HG02943 (cell line): ENCODE data around the gene TFPI.

Experiments used
- ATAC-seq: cut with Tn5 transposase; IDR thresholded peaks from one replicate; pipeline ENCODE4 v1.9.1; 2021; ENCODE audit warnings: mild to moderate bottlenecking, low read depth, moderate library complexity; ENCODE audit not compliant: unreplicated experiment

TFPI gene

DNA sequence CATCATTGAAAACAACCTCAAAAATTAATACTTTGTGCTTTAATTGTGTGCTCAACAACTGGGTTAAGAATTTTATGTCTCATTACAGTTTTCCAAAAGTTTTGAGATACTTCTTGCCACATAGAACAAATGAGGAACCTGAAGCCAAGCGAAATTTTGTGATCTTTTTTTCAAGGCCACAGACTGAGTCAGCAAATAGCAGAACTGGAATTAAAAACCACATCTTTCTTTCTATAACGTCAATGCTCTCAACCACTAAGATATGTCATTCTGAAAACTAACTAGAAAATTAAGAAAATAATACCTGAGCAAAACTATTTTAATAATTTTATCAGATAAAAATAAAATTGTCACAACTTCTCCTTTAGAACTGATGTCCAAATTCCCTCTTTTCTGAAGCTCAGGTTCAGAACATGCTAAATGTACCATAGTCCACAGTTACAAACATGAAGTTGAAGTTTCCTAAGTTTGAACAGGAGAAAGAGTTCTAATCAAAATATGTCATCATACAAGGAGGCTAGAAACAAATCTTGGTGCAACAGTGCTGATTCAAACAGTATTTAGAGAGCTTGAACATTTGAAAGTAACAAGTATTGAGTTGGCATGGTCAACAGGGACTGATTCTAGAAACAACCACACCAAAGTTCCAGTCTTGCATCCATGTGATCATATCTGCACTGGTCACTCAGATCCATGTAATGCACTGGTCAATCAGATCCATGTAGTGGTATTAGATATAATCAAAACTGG, 78.6 kb downstream of the TFPI start:
- peak; percentile 62 for ATAC-seq

DNA sequence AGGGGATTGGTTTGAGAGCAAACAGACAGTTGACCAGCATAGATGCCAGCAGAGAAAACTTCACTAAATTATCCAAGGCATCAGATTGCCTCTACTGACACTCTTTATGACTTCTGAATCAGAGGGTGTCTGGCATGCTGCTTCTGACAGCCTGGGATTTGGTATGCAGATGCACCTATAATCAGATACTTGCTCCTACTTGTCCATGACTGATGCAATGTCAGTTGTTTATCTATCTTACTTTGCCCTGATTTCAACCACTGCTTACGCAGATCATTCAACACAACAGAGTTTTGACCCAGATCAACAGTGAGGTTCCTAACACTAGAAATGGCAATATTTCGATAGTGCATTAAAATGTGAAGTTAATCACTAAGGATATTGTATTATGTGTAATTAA, 83.5 kb downstream of the TFPI start:
- ATAC-seq = no peak

DNA sequence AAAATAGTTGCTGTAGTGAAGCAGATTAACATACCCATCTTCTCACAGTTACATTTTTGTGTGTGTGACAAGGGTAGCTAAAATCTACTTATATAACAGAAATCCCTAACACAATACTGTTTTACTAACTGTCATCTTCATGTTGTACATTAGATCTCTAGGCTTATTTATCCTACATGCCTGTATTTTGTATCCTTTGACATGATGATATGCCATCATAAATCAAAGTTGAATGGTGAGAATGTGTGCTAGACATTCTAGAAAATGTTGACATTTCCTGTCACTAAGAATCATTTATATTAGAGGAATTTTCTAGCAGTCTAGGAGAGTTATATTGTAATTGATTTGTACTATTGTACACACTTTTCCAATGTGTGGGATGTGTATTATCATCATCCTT, 84.7 kb downstream of the TFPI start:
- no peak for ATAC-seq

DNA sequence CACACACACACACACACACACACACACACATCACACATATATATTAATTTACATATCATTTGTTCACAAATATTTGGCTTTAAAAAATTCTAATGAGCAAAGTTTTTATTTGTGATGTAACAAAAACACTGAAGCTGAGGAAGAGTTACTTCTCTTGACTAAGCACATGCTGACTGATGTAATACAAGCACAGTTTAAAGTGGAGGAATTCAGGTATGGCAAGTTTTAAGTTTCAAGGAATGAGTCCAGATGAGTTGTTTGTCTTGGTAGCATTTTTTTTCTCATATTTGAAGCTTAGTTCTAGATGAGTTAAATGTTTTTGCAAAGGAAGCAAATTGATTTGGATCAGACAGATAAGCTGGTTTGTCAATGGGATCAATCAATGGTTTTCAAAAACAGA, 86.0 kb downstream of the TFPI start:
- no peak for ATAC-seq

DNA sequence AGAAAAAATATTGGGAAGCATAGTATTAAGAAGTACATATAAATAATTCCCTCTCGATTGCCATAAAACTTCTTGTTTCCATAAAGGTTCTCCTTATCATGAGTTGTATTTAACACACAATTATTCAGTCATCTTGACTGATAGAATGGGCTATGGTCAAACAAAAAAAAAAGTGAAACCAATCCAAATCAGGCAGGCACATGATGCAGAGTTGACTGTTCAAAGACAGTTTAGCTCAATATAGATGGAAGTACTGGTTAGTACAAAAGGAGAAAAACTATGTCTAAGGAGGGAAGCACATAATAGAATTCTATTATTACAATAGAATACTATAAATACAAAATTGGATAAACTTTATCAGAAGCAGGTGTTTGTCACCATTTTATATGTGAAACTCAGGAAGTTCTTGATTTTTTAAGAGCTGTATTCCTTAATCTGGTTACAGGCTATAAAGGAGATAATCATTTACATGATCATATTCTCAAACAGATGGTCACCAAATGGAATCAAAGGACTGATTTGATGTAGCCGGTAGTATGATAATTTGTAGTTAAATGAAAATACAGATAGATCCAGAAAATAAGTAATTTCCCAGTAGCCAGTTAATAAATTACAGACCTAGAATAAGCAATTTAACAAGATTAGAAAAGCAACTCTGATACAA, 88.0 kb downstream of the TFPI start:
- no peak for ATAC-seq

DNA sequence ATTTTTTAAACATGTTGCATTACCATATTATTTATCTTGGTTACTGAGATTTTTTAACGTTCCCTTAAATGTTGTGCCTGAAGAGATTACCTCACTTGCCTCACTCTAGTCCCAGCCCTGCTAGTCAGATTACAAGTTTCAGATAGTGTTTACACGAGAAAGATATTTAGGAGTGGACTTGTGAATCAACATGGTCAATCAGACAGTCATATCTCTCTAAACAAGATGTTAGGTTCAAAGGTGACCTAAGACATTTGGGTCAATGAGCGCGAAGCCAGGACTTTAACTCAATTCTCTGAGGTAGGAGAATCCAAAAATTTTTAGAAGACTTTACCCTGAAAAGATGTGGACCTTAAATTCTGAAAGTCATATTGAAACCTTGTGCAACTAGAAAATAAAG, 91.4 kb downstream of the TFPI start:
- ATAC-seq = no peak

DNA sequence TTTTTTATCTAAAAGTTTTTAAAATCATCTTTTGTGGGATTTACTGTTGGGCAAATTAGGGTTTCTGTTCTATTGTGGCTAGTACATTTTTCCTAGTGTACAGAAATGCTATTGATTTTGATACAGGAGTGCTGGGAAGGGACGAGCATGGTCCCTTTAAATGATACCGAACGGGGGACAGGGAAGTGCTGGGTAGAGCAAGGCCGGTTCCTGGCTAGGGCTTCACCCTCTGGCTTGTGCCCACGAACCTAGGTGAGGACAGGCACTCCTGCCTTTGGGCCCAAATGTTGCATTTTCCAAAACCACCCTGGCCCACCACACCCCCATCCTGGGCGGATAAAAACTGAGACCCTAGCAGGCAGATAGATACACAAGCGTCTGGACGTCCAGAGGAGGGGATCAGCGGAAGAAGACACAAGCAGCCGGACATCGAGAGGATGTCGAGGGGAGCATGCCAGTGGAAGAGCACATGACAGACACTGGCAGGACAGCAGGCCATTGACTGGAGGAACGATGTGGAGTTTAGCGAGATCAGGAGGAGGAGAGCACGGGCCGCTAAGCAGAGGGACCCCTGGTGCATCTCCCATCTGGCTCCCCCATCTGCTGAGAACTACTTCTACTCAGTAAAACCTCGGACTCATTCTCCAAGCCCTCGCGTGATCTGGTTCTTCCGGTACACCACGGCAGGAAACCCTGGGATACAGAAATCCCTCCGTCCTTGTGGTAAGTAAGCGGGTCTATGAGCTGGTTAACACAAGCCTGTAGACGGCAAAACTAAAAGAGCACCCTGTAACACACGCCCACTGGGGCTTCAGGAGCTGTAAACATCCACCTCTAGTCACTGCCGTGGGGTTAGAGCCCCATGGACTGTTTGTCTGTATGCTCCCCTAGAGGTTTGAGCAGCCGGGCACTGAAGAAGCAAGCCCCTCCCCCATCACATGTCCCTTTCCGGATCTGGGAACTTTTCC, 92.7 kb downstream of the TFPI start:
- ATAC-seq = peak; percentile 50

DNA sequence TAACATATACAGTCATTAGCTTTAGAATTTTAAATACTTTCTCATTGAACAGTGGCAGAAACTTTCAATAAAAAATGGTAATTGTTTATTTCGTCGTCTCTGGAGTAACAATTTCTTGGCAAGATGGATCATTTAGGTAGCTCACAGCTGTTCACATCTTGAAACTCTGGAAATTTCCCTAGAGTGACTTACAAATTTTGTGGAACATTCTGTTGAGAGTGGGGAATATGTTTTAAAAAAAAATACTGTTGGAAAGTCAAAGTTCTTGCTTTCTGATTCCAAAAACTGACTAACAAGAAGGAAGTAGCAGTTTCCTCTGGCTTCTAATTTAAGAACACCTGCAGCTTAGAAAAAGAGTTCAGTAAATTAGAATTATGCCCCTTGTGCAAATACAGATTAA, 95.0 kb downstream of the TFPI start:
- ATAC-seq = no peak

DNA sequence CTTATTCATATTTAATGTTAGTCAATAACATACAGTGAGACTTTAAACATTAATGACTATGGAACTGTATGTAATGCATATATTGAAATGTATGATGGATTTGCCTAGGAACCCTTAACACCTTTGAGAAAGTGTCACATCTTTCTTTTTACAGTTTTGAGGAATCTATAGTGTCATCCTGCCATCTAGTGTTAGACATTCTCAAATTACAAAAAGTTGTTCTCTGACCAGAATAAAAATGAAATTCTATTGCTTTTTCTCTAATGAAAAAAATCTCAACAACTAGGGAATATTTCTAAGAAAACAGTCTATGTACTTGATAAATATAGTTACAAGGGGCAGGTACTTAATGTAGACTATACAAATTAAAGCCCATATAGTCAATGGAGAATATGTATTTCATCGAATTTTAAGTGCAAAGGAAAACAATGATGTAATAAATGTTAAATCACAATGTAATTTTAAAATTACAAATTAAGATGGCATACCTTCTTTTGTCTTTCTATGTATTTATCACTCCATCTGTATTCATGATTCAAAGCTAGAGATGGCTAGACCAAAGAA, 101.1 kb downstream of the TFPI start:
- no peak for ATAC-seq

DNA sequence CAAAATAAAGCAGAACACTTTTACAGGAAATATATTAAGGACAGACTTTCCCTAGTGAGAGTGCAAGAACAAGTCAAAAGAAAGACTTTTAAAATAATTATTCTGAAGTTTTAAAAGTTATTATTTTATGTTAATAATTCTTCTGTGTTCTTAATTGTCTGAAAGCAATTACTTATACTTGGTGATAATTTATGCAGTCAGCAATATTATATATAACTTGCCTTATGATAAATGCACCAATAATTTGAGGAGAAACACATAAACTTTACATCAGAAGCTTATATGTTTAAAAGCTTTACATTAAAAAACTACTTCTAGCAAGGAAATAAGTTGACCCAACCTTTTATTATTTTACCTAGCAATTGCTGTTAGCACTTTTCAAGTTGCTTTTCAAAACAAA, 102.7 kb downstream of the TFPI start:
- ATAC-seq = no peak

DNA sequence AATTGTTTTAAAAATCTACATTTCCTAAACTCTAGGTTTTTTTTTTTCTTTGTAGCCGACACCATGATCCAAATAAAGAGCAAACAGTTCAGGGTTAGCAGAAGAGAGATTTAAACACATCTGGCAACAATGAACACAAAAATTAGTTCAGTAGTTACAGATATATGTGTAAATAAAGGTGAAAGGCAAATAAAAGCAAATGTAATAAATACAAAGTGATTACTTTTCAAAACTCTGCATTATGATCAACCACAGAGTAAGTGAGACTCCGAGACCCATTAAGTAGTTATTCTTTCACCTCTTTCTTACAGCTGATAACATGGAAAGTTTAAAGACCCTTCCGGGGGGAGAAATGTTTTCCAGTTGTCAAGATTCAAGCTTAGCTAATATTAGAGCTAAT, 106.9 kb downstream of the TFPI start:
- ATAC-seq = no peak

DNA sequence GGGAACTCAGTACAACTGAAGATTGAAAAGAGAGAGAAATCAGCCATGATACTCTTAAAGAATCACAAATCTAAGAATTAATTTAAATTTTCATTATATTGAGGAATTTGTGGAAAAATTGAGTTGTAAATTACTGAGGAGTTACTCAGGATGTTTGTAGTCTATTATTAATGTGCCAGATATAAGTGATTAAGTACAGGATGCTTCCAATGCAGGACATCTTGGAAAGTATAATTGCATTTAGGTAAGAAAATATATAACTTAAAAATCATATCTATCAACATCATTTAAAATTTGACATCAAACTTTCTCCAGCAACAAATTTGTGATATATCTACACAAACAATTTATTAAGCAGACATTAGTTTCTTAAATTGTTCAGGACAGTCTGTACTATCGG, 107.5 kb downstream of the TFPI start:
- ATAC-seq = no peak

DNA sequence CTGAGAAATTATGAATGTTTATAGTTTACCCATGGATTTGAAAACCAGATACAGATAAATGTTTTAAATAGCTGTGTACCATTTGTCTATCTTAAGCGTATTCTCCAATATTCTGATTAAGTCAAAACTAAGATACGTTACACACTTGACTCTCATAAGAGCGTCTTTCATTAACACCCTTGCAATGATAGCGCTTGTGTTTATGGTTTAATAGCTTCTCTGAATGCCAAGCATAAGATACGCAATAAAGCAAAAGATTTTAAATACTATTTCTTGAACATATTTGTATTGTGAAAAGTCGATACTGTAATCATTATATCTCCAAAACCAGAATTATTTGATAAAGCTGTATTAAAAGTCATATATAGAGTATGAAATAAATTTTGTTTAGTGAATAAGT, 109.2 kb downstream of the TFPI start:
- no peak for ATAC-seq

DNA sequence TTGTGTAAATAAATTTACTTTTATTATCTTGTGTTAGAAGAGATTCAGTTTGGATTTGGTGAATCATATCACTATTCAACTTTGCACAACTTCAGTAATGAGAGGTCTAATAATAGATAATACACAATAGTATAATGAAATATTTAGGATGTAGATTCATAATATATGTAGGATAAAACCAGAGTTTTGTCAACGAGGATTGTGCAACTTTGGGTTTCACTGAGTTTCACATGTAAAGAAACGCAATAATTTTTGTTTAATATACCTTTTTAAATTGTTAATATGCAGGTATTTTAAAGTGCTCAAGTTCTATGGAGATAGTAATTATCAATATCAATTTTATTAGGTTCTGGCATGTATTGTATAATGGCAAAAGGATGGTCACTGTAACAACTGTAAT, 111.5 kb downstream of the TFPI start:
- no peak for ATAC-seq

DNA sequence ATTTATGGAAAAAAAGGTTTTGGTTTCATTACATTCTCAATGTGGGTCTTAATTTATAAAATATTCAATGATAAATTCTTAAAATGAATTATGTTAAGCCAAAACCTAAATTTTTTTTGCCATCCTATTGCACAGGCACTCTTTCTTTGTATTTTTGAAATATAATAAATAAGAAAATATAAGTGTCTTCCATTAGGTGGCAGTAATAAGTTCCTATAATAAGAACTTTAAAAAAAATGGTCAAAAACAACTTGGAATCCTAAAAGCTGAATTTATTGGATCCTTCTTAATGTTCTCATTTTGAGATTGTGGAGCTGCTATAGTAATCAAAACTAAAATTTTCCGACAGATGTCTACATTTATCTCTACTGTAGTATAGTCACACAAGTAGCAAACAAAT, 111.9 kb downstream of the TFPI start:
- no peak for ATAC-seq

DNA sequence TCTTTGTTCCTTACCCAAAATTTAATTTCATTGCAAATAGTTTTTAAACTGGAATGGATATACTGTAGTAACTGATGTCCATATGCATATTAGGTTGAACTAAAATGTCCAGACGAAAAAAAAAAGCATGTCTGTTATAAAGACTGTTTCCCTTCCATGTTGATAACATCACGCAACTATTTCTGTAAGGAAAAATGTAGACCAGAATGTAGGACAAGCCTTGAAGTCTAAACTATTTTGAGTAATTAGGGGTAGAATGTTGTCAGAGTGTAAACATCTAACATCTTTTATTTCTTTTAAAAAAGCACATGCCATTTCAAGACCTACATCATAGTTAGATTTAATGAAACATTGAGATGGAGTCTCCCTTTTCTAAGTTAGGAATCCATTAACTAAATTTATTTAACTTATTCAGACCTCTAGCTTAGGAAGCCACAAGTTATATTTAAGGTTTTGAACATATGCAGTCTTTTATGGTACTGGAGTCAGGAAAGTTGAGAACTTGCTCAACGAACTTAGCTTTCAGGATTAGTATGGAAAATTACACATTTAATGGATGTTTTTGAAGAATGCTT, 114.0 kb downstream of the TFPI start:
- no peak for ATAC-seq

DNA sequence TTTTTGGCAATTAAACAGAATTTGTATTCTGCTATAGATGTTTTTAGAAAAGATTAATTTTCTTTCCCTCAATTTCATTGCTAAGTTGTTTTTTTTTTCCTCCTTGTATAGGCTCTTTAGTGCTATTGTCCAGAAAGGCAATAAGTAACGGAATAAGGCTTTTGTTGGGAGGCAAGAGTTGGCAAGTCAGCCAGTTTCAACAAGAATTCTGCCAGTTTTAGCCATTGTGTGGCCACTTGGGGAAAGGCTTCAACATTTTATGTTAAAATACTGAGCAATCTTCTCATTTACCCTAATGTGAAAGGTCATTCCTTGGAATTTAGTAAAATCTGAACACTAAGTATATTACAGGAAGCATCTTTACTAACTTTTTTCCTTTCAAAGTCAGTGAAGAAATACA, 115.8 kb downstream of the TFPI start:
- ATAC-seq = no peak

DNA sequence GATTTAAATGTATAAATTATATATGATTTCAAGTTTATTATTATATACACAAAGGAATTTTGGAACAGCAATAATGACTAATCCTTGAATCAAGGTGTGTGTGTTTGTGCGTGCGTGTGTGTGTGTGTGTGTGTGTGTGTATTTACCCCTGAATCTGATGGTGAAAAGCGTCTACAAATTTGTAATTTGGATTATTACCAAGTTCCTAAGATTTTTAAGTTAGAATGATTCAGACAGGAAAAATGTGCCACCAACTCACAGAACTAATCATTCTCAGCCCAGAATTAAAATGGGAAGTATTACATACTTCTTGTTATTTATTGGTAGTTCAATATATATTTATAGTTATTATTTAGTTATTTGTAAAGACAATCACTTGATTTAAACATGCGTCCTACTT, 118.5 kb downstream of the TFPI start:
- ATAC-seq = no peak

DNA sequence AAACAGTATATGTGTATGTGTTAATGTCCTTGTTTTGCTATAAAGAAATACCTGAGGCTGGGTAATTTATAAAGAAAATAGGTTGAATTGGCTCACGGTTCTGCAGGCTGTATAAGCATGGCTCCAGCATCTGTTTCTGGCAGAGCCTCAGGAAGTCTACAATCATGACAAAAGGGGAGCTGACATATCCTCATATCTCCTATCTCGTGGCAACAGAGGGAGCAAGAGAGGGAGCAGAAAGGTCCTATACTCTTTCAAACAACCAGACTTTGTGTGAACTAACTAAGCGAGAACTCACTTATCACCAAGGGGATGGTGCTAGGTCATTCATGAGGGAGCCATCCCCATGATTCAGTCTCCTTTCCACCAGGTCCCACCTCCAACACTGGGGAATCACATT, 119.2 kb downstream of the TFPI start:
- ATAC-seq = no peak

DNA sequence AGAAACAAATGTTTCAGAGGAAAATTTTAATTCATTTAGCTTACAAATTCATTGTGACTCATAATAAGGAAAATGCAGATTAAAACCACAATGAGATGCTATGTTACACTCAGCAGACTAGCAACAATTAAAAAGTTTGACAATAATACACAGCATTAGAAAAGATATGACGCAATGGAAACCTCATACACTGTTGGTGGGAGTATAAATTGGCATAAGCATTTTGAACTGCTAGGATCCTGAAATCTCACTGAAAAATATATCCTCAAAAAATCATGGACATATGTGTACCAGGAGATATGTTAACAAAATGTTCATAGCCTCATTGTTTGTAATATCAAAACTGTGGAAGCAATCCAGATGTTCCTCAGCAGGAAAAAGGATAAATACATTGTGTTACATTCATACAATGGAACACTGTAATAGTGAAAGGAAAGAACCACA, 119.9 kb downstream of the TFPI start:
- ATAC-seq = no peak

DNA sequence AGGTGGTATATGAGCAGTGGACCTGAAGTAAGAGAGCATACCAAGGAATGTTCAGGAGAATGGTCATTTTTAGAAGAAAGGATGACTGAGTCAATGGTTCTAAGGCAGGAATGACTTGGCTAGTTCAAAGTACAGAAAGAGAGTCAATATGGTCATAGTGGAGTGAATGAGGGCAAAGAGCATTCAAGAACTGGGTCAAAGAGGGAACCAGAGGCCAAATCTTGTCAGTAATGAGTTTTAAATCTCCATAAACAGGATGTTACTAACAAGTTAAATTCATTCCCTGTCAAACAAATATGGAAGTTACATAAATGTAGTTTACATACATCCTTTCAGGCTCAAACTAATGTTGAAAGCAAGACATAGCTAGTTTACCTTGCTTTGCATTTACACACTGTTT, 122.3 kb downstream of the TFPI start:
- ATAC-seq = no peak
